Measurements from ENCODE around the gene COL19A1. TPM values are rescaled to one million over a fixed set of nuclear protein-coding genes. Genes with fewer than 3 reads are reported as not detected.

COL19A1 gene
- total RNA-seq, 1 donor from 2014 or later, result 0.49 TPM

DNA sequence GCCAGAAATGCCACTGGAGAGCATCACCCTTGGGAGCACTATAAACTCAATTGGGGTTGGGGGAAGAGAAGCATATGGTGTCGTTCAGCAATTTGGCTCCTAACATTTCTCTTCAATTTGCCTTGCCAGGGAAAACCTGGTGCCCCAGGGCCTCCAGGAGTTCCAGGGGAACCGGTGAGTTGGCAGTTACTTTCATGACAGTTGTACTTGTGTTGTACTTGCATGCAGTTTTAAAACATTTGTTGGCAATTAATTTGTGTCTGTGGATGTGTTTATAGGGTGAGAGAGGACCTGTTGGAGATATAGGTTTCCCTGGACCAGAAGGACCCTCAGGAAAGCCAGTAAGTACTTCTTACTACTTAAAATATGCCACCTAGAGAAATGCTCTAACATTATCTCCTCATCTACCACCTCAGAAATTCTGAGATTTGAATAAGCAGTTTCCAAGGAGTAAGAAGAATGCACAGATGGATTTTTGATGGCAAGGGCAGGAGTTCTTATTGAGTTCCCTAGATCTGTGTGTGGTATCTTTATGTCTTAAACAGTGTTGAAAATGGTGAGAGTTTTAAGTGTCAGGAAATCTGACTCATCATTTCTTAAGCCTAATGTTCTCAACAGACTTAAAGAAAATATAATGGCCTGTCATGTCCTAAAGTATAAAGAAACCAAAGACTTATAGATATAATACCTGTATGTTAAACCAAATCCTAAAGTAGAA, 314.0 kb downstream of the COL19A1 start:
- Histone ChIP-seq H3K27ac (no peak overlapping the region), H3K4me1 (no peaks in the 10 kb centered on the region), H3K27me3 (no peaks in the 10 kb centered on the region), H3K36me3 (no peaks in the 10 kb centered on the region), H3K4me3 (no peak overlapping the region), H3K9me3 (no peaks in the 10 kb centered on the region)
- intact Hi-C loops (cut with DNase I), result no loop called here
- no peak for TF ChIP-seq POLR2AphosphoS5 (IDR thresholded peaks at IDR 0.05; ENCODE audit: insufficient read depth in 1 of 2, low read depth in 1 of 2)
- no peak for TF ChIP-seq POLR2A (IDR thresholded peaks at IDR 0.05)
- no peak for TF ChIP-seq CTCF (IDR thresholded peaks at IDR 0.05)
- DNase-seq (ENCODE audit: extremely low spot score in 2 of 2), result no peak

DNA sequence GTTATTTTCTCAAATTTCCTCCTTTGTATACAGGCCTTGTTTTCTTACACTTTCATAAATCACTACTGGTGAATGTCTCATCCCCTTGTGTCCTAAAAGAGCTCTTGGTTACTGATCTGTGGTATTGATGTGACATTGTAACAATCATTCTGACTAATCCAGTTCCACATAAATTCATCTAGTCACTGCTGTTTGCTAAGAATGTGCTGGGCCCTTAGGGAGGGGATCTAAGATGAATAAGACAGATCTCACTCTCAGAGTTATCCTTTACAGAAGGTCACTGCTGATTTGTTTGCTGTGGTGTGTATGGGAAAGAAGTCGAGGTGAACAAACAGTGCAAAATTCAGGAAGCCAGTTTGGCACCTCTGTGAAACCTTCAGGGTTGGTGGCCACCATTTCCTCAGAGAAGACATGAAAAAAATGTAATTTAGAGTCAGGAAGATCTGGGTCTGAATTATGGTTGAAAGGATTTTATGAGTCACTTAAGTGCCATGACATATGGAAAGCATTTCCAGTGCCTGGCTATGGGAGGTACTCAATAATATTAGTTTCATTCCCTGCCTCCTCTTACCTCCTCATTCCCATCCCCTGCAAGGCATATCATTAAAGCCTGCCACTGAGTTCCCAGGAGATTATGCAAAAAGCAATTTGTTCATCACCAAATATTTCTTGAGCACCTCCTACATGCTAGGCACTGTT, 314.7 kb downstream of the COL19A1 start:
- Histone ChIP-seq H3K4me1 (no peaks in the 10 kb centered on the region), H3K27ac (no peak overlapping the region), H3K27me3 (no peaks in the 10 kb centered on the region), H3K36me3 (no peaks in the 10 kb centered on the region), H3K4me3 (no peak overlapping the region), H3K9me3 (no peaks in the 10 kb centered on the region)
- intact Hi-C loops (cut with DNase I), result no loop called here
- DNase-seq (ENCODE audit: extremely low spot score in 2 of 2), result no peak
- no peak for TF ChIP-seq POLR2A (IDR thresholded peaks at IDR 0.05)
- TF ChIP-seq POLR2AphosphoS5 (IDR thresholded peaks at IDR 0.05; ENCODE audit: insufficient read depth in 1 of 2, low read depth in 1 of 2), result no peak
- TF ChIP-seq CTCF (IDR thresholded peaks at IDR 0.05), result no peak

DNA sequence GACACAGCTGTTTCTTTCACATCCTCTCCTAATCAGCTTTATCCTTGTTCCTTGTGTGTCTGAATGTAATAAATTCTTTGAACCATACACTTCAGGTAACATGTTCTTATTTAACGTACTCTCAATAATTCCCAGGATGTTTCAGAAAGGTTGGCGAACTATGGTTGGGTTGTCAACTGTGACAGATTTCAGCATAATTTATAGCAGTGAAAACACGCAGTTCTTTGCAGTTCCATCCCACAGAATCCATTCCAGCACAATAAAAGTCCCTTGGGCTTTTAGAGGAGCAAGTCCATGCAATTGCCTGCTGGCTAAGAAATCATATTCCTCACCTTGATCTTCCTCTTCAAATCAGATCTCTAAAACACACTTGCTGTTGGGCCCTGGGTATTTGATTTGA, 317.2 kb downstream of the COL19A1 start:
- intact Hi-C loops (cut with DNase I), result no loop called here
- Histone ChIP-seq H3K27ac (no peak overlapping the region), H3K36me3 (no peaks in the 10 kb centered on the region), H3K27me3 (no peaks in the 10 kb centered on the region), H3K4me3 (no peak overlapping the region), H3K4me1 (no peaks in the 10 kb centered on the region), H3K9me3 (no peaks in the 10 kb centered on the region)
- DNase-seq (ENCODE audit: extremely low spot score in 2 of 2), result no peak
- TF ChIP-seq CTCF (IDR thresholded peaks at IDR 0.05) (no peak), POLR2AphosphoS5 (IDR thresholded peaks at IDR 0.05; ENCODE audit: insufficient read depth in 1 of 2, low read depth in 1 of 2) (no peak), POLR2A (IDR thresholded peaks at IDR 0.05) (no peak)

- intact Hi-C loops (cut with DNase I), result no loop called here
- Histone ChIP-seq H3K27me3 (no peaks in the 10 kb centered on the region), H3K4me3 (no peak overlapping the region), H3K9me3 (no peaks in the 10 kb centered on the region), H3K27ac (no peak overlapping the region), H3K4me1 (no peaks in the 10 kb centered on the region), H3K36me3 (no peaks in the 10 kb centered on the region)
- no peak for DNase-seq (ENCODE audit: extremely low spot score in 2 of 2)
- TF ChIP-seq CTCF (IDR thresholded peaks at IDR 0.05) (no peak), POLR2A (IDR thresholded peaks at IDR 0.05) (no peak), POLR2AphosphoS5 (IDR thresholded peaks at IDR 0.05; ENCODE audit: insufficient read depth in 1 of 2, low read depth in 1 of 2) (no peak)
These were observed 318.4 kb downstream of the COL19A1 start for GRCh38 chr6:70184723-70185122.

DNA sequence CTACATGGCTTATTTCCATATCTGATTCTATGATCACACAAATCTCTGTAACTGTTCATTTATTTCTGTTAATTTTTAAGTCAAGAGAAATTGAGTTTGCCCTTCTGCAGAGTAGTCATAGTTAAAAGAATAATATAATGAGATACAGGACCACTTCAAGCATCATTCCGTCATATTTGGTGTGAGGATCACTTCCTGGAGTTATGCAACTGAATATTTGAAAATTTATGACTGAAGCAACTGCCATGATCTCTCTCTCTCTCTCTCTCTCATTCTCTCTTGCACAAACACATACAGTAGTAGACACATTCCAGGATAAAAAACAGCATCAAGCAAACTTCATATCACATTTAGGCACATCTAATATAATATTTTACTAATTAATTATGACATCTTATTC, 320.1 kb downstream of the COL19A1 start:
- no peak overlapping the region for H3K4me3 ChIP-seq
- TF ChIP-seq POLR2A (IDR thresholded peaks at IDR 0.05) (no peak), CTCF (IDR thresholded peaks at IDR 0.05) (no peak), POLR2AphosphoS5 (IDR thresholded peaks at IDR 0.05; ENCODE audit: insufficient read depth in 1 of 2, low read depth in 1 of 2) (no peak)
- H3K9me3 ChIP-seq, result no peaks in the 10 kb centered on the region
- H3K4me1 ChIP-seq, result no peaks in the 10 kb centered on the region
- H3K36me3 ChIP-seq, result no peaks in the 10 kb centered on the region
- DNase-seq (ENCODE audit: extremely low spot score in 2 of 2), result no peak
- intact Hi-C loops (cut with DNase I), result no loop called here
- no peaks in the 10 kb centered on the region for H3K27me3 ChIP-seq
- H3K27ac ChIP-seq, result no peak overlapping the region

Data from vagina (tissue), 2 donors.